Measurements from ENCODE around the gene RARB. TPM values are rescaled to one million over a fixed set of nuclear protein-coding genes. Genes with fewer than 3 reads are reported as not detected.

Gene RARB
- total RNA-seq, 1 experiment from 2014 or later, result 0.24 TPM

GRCh38 chr3:25412269-25412668 is 15.8 kb upstream of the RARB start:
- ChIA-PET CTCF (no interaction called here), POLR2A (ENCODE audit: low non-redundant PET) (no interaction called here)
- BruUV-seq (replicated peaks), result no TSS peak
- no peaks in the 10 kb centered on the region for H3K4me1 ChIP-seq (ENCODE audit: insufficient read depth, low read length, poor library complexity, severe bottlenecking)
- H3K36me3 ChIP-seq (ENCODE audit: insufficient read depth, low read length, poor library complexity, severe bottlenecking), result no peaks in the 10 kb centered on the region
- TF ChIP-seq CTCF (conservative IDR thresholded peaks at IDR 0.05; ENCODE audit: low read depth, low read length), result no peak
- no peak for TF ChIP-seq EZH2 (IDR thresholded peaks at IDR 0.05; ENCODE audit: borderline replicate concordance, low read depth, low read length, poor library complexity, severe bottlenecking)
- H3K27ac ChIP-seq (ENCODE audit: low read depth, low read length, poor library complexity, severe bottlenecking), result no peak overlapping the region
- H3K9me3 ChIP-seq (ENCODE audit: low read depth, low read length, poor library complexity, severe bottlenecking), result no peaks in the 10 kb centered on the region
- H3K4me3 ChIP-seq (ENCODE audit: low read depth, low read length, poor library complexity, severe bottlenecking), result no peak overlapping the region
- H3K27me3 ChIP-seq (replicated peaks; ENCODE audit: insufficient read depth, low read depth, low read length, poor library complexity), result peaks cover 7% of the 10 kb centered on the region
- DNase-seq (ENCODE audit: low spot score), result no peak
- intact Hi-C loops (cut with micrococcal nuclease; ENCODE audit: unreplicated experiment), result no loop called here

- no peak for DNase-seq (ENCODE audit: low spot score)
- TF ChIP-seq EZH2 (IDR thresholded peaks at IDR 0.05; ENCODE audit: borderline replicate concordance, low read depth, low read length, poor library complexity, severe bottlenecking) (no peak), CTCF (conservative IDR thresholded peaks at IDR 0.05; ENCODE audit: low read depth, low read length) (no peak)
- ChIA-PET CTCF (no interaction called here), POLR2A (ENCODE audit: low non-redundant PET) (no interaction called here)
- no peaks in the 10 kb centered on the region for H3K36me3 ChIP-seq (ENCODE audit: insufficient read depth, low read length, poor library complexity, severe bottlenecking)
- no peak overlapping the region for H3K4me3 ChIP-seq (ENCODE audit: low read depth, low read length, poor library complexity, severe bottlenecking)
- peaks cover 10% of the 10 kb centered on the region for H3K27me3 ChIP-seq (replicated peaks; ENCODE audit: insufficient read depth, low read depth, low read length, poor library complexity)
- no peak overlapping the region for H3K27ac ChIP-seq (ENCODE audit: low read depth, low read length, poor library complexity, severe bottlenecking)
- H3K4me1 ChIP-seq (ENCODE audit: insufficient read depth, low read length, poor library complexity, severe bottlenecking), result no peaks in the 10 kb centered on the region
- intact Hi-C loops (cut with micrococcal nuclease; ENCODE audit: unreplicated experiment), result no loop called here
- BruUV-seq (replicated peaks), result no TSS peak
- H3K9me3 ChIP-seq (ENCODE audit: low read depth, low read length, poor library complexity, severe bottlenecking), result no peaks in the 10 kb centered on the region
Measured at GRCh38 chr3:25416176-25416575, 11.9 kb upstream of the RARB start.

- no peaks in the 10 kb centered on the region for H3K4me1 ChIP-seq (ENCODE audit: insufficient read depth, low read length, poor library complexity, severe bottlenecking)
- H3K4me3 ChIP-seq (ENCODE audit: low read depth, low read length, poor library complexity, severe bottlenecking), result no peak overlapping the region
- DNase-seq (ENCODE audit: low spot score), result no peak
- peaks cover 26% of the 10 kb centered on the region for H3K27me3 ChIP-seq (replicated peaks; ENCODE audit: insufficient read depth, low read depth, low read length, poor library complexity)
- intact Hi-C loops (cut with micrococcal nuclease; ENCODE audit: unreplicated experiment), result no loop called here
- no peaks in the 10 kb centered on the region for H3K9me3 ChIP-seq (ENCODE audit: low read depth, low read length, poor library complexity, severe bottlenecking)
- CTCF ChIA-PET, result no interaction called here
- no peak overlapping the region for H3K27ac ChIP-seq (ENCODE audit: low read depth, low read length, poor library complexity, severe bottlenecking)
- BruUV-seq (replicated peaks), result no TSS peak
- POLR2A ChIA-PET (ENCODE audit: low non-redundant PET), result no interaction called here
- H3K36me3 ChIP-seq (ENCODE audit: insufficient read depth, low read length, poor library complexity, severe bottlenecking), result no peaks in the 10 kb centered on the region
- no peak for TF ChIP-seq CTCF (conservative IDR thresholded peaks at IDR 0.05; ENCODE audit: low read depth, low read length)
- TF ChIP-seq EZH2 (IDR thresholded peaks at IDR 0.05; ENCODE audit: borderline replicate concordance, low read depth, low read length, poor library complexity, severe bottlenecking), result no peak
Measured at GRCh38 chr3:25418596-25418995, 9.5 kb upstream of the RARB start.
